ENCODE measurements around the gene CFAP119. TPM values are rescaled to one million over a fixed set of nuclear protein-coding genes. Genes with fewer than 3 reads are reported as not detected.

CFAP119 gene
- total and polyA plus RNA-seq, 2 experiments from 2014 or later, result 2.2 to 5.2 TPM

GRCh38 chr16:30805056-30805369 lies 43.2 kb upstream of the CFAP119 start (continued):
- TF ChIP-seq REST (IDR thresholded peaks at IDR 0.05; ENCODE audit: unreplicated experiment) (no peak), ZNF114 (CRISPR knock-in tag; IDR thresholded peaks at IDR 0.05) (no peak), ETS1 (IDR thresholded peaks at IDR 0.05) (no peak), ZNF331 (CRISPR knock-in tag; IDR thresholded peaks at IDR 0.05; ENCODE audit: low read depth) (no peak), JUNB (IDR thresholded peaks at IDR 0.05; ENCODE audit: unreplicated experiment) (no peak), EZH2 (IDR thresholded peaks at IDR 0.05; ENCODE audit: low read depth, unreplicated experiment) (no peak), NANOG (IDR thresholded peaks at IDR 0.05; ENCODE audit: borderline replicate concordance) (no peak)

GRCh38 chr16:30802936-30803335 lies 41.1 kb upstream of the CFAP119 start:
- H3K4me3 Mint-ChIP-seq, result no peak overlapping the region
- H3K27me3 Mint-ChIP-seq (ENCODE audit: insufficient read depth, low read depth, poor library complexity), result peaks cover 24% of the 10 kb centered on the region

More at GRCh38 chr16:30802936-30803335, 41.1 kb upstream of the CFAP119 start:
- peaks cover 7% of the 10 kb centered on the region; the same call in 1 of the 2 replicates for H3K4me1 ChIP-seq (ENCODE audit: insufficient read depth)
- Mint-ChIP-seq H3K9me3 (peaks cover 3% of the 10 kb centered on the region; the same call in 1 of the 3 replicates), H3K36me3 (ENCODE audit: low read depth) (no peaks in the 10 kb centered on the region), H3K27ac (no peak overlapping the region), H3K4me1 (peaks cover 9% of the 10 kb centered on the region)
- TF ChIP-seq CTCF (conservative IDR thresholded peaks at IDR 0.05; ENCODE audit: low read depth in 2 of 2), result no peak
- H2AFZ ChIP-seq, result no peak overlapping the region
- no peaks in the 10 kb centered on the region for H4K20me1 ChIP-seq (replicated peaks; ENCODE audit: insufficient read depth)
- H3K36me3 ChIP-seq (ENCODE audit: insufficient read depth), result no peaks in the 10 kb centered on the region
- DNase-seq (ENCODE audit: low spot score), result no peak
- peaks cover 52% of the 10 kb centered on the region for H3K27me3 ChIP-seq (ENCODE audit: insufficient read depth)
- no peak overlapping the region for H3K4me3 ChIP-seq
- no peak overlapping the region for H3K4me2 ChIP-seq
- peaks cover 12% of the 10 kb centered on the region for H3F3A ChIP-seq (replicated peaks; ENCODE audit: low read depth)
- no peaks in the 10 kb centered on the region for H3K79me2 ChIP-seq (replicated peaks; ENCODE audit: insufficient read depth)
- no peaks in the 10 kb centered on the region for H3K9me2 ChIP-seq (ENCODE audit: insufficient read depth)
- no peak for ATAC-seq
- H3K27ac ChIP-seq (ENCODE audit: low read depth), result no peak overlapping the region

Data from GM23338 (cell line).